Ascending aorta (tissue), 2 donors: Measurements from ENCODE around the gene ERCC6L2. TPM values are rescaled to one million over a fixed set of nuclear protein-coding genes. Genes with fewer than 3 reads are reported as not detected.

Experiments used
- DNase-seq, 2 donors: peaks; one replicate each; pipeline ENCODE4 v3.0.0-alpha.2; 2019; ENCODE audit warnings: low spot score in 2 of 2
- H3K27ac ChIP-seq, 2 donors: fragments of 200-600 bp; sonication (generic); one replicate each; pipeline ENCODE4 v1.5.1; 2016 to 2017; ENCODE audit warnings: mild to moderate bottlenecking in 1 of 2
- H3K27me3 ChIP-seq: fragments of 200-600 bp; sonication (generic); one replicate; pipeline ENCODE4 v1.5.1; 2017
- H3K36me3 ChIP-seq, 2 donors: fragments of 200-600 bp; sonication (generic); one replicate each; pipeline ENCODE4 v1.5.1; 2016
- H3K4me1 ChIP-seq, 2 donors: fragments of 200-600 bp; sonication (generic); one replicate each; pipeline ENCODE4 v1.5.1; 2016 to 2017; ENCODE audit warnings: mild to moderate bottlenecking in 1 of 2
- H3K4me3 ChIP-seq, 2 donors: fragments of 200-600 bp; sonication (generic); one replicate each; pipeline ENCODE4 v1.5.1; 2016 to 2017; ENCODE audit warnings: mild to moderate bottlenecking in 1 of 2
- H3K9me3 ChIP-seq, 2 donors: fragments of 200-600 bp; sonication (generic); one replicate each; pipeline ENCODE4 v1.5.1; 2016
- intact Hi-C: fragments of 100-400 bp; cut with DNase I; formaldehyde crosslinking; loops from one replicate; pipeline ENCODE4 v1.15.1; 2023
- total RNA-seq: library from RNA; depleted of rRNA; stranded (reverse); fragments of >200 nt; gene quantifications from one replicate; pipeline ENCODE4 v1.1.0, GENCODE V29; 2016
- TF ChIP-seq, protein P1 (sequence below), 3 experiments: fragments of 200-600 bp in 2 of 3; fragments of 450-650 bp in 1 of 3; sonication (generic) in 2 of 3; IDR thresholded peaks; one replicate each; pipeline ENCODE4 v1.5.1; 2016 to 2019; ENCODE audit warnings: antibody characterized with exemption in 3 of 3, mild to moderate bottlenecking in 1 of 3, moderate library complexity in 1 of 3

ERCC6L2 gene
- total RNA-seq, 1 donor from 2014 or later, result 22.9 TPM

DNA sequence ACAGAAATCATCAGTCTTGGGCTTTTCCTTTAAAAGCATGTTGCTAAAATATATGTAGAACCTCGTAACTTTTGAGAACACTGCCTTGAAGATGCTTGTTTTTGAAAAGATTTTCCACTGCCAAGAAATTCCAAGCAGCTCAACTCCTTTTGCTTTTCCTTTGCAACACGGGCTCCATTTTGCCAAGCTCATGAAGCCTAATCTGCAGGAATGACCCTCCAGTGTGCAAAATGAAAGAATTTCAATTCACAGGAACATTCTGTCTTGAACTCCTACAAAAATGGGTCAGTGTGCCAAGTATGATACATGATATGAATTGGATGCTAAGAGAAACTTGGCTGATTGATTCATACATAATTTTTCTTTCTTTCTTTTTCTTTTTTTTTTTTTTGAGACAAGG lies 35.4 kb upstream of the ERCC6L2 start:
- no peaks in the 10 kb centered on the region for H3K27me3 ChIP-seq
- no peaks in the 10 kb centered on the region for H3K9me3 ChIP-seq
- H3K4me1 ChIP-seq, result no peaks in the 10 kb centered on the region
- intact Hi-C loops, result no loop called here
- DNase-seq, result no peak
- TF ChIP-seq, protein P1, sequence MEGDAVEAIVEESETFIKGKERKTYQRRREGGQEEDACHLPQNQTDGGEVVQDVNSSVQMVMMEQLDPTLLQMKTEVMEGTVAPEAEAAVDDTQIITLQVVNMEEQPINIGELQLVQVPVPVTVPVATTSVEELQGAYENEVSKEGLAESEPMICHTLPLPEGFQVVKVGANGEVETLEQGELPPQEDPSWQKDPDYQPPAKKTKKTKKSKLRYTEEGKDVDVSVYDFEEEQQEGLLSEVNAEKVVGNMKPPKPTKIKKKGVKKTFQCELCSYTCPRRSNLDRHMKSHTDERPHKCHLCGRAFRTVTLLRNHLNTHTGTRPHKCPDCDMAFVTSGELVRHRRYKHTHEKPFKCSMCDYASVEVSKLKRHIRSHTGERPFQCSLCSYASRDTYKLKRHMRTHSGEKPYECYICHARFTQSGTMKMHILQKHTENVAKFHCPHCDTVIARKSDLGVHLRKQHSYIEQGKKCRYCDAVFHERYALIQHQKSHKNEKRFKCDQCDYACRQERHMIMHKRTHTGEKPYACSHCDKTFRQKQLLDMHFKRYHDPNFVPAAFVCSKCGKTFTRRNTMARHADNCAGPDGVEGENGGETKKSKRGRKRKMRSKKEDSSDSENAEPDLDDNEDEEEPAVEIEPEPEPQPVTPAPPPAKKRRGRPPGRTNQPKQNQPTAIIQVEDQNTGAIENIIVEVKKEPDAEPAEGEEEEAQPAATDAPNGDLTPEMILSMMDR (IDR thresholded peaks at IDR 0.05), result no peak
- H3K4me3 ChIP-seq, result no peak overlapping the region
- no peak overlapping the region for H3K27ac ChIP-seq
- H3K36me3 ChIP-seq, result no peaks in the 10 kb centered on the region

DNA sequence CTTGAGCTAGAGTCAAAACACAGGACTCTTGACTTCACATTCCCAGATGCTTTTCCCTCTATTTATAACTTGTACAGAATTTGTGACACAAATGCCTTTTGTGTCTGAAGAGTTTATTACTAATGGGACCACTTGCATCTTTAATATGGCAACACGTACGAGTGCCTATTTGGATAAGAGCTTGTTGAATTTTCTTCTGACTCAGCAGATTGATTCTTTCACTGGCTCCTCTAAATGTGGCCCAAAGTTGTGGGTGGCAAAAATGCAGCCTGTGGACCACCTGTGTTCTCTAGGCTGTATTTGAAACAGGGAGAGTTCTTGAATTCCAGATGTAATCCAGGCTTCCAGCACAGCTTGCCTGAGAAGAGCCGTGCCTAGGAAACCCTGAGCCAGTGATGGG lies 34.1 kb upstream of the ERCC6L2 start:
- TF ChIP-seq, protein P1 (IDR thresholded peaks at IDR 0.05), result no peak
- Histone ChIP-seq H3K36me3 (no peaks in the 10 kb centered on the region), H3K4me3 (no peak overlapping the region), H3K27me3 (no peaks in the 10 kb centered on the region), H3K9me3 (no peaks in the 10 kb centered on the region), H3K27ac (no peak overlapping the region), H3K4me1 (no peaks in the 10 kb centered on the region)
- no peak for DNase-seq
- intact Hi-C loops, result no loop called here

DNA sequence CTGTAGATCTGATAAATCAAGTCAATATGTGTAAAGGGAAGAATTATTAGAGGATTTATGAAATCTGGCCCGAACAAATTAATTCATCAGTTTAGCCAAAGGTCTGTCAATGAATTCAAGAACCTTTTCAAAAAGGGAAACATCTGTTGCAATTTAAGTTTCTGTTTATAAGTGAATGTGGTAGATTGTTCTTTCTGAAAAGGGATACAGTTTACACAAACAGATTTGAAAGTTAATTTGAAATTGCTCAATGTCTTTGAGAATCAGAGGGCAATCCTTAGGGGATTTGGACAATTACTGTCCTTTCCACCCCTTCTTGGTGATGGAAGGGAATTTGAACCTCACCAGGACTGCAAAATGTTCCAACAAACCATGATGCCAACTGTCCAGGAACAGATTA lies 29.7 kb upstream of the ERCC6L2 start:
- Histone ChIP-seq H3K36me3 (no peaks in the 10 kb centered on the region), H3K27me3 (no peaks in the 10 kb centered on the region), H3K9me3 (no peaks in the 10 kb centered on the region), H3K27ac (no peak overlapping the region), H3K4me1 (no peaks in the 10 kb centered on the region), H3K4me3 (no peak overlapping the region)
- intact Hi-C loops, result no loop called here
- DNase-seq, result no peak
- TF ChIP-seq, protein P1 (IDR thresholded peaks at IDR 0.05), result no peak

DNA sequence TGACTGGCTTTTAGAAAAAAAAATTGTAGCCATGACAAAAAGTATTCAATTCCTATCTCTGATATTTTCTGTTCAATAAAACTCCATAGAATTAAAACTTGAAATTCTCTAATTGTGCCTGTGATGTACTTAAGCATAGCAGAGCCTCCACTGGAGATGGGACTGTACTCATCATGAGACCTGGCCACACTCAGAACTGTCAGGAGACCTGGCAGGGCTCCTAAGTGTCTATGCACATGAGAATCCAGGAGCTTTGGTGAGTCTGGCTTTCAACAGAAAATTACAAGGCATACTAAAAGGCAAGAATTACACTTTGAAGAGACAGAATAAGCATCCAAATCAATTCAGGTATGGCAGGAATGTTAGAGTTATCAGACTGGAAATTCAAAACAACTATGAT lies 26.7 kb upstream of the ERCC6L2 start:
- TF ChIP-seq, protein P1 (IDR thresholded peaks at IDR 0.05), result no peak
- Histone ChIP-seq H3K27ac (no peak overlapping the region), H3K27me3 (no peaks in the 10 kb centered on the region), H3K4me3 (no peak overlapping the region), H3K9me3 (no peaks in the 10 kb centered on the region), H3K36me3 (no peaks in the 10 kb centered on the region), H3K4me1 (no peaks in the 10 kb centered on the region)
- DNase-seq, result no peak
- intact Hi-C loops, result no loop called here

DNA sequence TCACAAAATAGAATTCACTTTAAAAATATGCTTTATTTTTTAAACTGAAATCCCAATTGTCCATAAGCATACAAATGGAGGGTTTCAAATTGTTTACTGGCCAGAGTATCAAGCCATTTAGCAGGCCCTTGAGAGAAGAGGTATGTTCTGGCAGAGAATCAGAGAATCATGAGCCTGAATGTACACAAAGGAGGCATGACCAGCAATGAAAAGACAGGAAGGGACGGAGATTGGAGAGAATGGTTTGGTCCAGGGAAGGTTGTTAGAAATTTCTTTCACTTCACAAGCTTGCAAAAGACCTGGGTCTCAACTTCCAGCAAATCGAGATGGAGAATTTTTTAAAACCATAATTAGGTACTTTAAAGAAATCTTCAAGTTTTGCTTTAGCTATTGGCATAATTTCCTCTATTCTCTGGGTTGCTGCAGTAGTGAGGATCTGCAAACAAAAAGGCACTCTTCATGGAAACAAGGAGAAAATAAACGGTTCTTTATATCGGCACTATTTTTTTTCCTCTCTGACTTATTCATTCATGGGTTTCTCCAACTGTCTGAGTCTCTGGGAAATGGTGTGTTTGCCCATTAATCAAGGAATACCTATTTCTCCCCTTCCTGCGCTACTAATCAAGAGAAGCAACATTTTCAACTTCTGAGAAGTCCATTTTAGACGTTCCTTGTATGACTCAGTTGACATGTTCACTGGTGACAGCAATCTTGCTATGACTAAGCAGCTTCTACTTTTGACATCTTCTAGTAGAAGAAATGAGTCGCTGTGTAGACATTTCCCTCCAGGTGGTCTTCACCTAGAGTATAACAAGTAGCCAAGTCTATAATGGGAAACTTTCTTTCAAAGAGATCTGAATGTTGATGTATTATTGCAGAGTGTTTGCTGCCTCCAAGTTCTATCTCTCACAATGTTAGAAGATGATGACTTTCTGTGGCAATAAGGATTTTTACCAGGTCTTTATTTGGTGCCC lies 23.1 kb upstream of the ERCC6L2 start:
- Histone ChIP-seq H3K27me3 (no peaks in the 10 kb centered on the region), H3K9me3 (no peaks in the 10 kb centered on the region), H3K36me3 (no peaks in the 10 kb centered on the region), H3K27ac (no peak overlapping the region), H3K4me1 (no peaks in the 10 kb centered on the region), H3K4me3 (no peak overlapping the region)
- no peak for DNase-seq
- TF ChIP-seq, protein P1 (IDR thresholded peaks at IDR 0.05), result no peak
- intact Hi-C loops, result no loop called here
